ENCODE results near the gene PPP1R14C. TPM values are rescaled to one million over a fixed set of nuclear protein-coding genes. Genes with fewer than 3 reads are reported as not detected.

Gene PPP1R14C
- total and polyA plus RNA-seq, 2 of the 13 experiments (the other 11 are each of a cell fraction or from before 2014, with no cell fraction given): not detected

DNA sequence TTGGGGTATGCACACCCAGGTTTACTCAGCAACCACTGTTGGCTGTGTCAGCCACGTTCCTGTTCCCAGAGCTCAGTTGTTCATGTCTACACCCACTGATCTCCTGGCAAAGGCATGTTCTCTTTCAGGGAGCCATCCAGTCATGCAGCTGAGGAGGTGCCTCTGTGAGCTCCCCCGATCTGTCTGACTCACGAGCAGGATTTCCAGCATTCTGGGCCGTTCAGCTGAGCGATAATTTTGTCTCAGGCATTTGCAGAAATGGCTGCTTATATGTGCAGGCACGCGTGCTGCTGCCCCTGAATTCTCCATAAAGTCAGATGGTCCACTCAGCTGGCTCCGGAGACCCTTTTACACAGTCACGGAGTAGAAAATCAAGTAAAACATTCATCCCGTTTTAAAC, 147.6 kb downstream of the PPP1R14C start (continued):
- TF ChIP-seq, protein P1, sequence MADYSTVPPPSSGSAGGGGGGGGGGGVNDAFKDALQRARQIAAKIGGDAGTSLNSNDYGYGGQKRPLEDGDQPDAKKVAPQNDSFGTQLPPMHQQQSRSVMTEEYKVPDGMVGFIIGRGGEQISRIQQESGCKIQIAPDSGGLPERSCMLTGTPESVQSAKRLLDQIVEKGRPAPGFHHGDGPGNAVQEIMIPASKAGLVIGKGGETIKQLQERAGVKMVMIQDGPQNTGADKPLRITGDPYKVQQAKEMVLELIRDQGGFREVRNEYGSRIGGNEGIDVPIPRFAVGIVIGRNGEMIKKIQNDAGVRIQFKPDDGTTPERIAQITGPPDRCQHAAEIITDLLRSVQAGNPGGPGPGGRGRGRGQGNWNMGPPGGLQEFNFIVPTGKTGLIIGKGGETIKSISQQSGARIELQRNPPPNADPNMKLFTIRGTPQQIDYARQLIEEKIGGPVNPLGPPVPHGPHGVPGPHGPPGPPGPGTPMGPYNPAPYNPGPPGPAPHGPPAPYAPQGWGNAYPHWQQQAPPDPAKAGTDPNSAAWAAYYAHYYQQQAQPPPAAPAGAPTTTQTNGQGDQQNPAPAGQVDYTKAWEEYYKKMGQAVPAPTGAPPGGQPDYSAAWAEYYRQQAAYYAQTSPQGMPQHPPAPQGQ (CRISPR knock-in tag; IDR thresholded peaks at IDR 0.05; ENCODE audit: borderline replicate concordance): no peak
- TF ChIP-seq EP300 (IDR thresholded peaks at IDR 0.05; ENCODE audit: low read depth in 2 of 2, low read length in 2 of 2): no peak
- no peak for TF ChIP-seq EP300 (CRISPR knock-in tag; IDR thresholded peaks at IDR 0.05; ENCODE audit: borderline replicate concordance)
- no peak for TF ChIP-seq MEIS1 (CRISPR knock-in tag; IDR thresholded peaks at IDR 0.05; ENCODE audit: borderline replicate concordance)
- TF ChIP-seq MAFK (conservative IDR thresholded peaks at IDR 0.05 in 1 of 2, IDR thresholded peaks at IDR 0.05 in 1 of 2; ENCODE audit: low read length in 2 of 2): no peak
- TF ChIP-seq, protein P2, sequence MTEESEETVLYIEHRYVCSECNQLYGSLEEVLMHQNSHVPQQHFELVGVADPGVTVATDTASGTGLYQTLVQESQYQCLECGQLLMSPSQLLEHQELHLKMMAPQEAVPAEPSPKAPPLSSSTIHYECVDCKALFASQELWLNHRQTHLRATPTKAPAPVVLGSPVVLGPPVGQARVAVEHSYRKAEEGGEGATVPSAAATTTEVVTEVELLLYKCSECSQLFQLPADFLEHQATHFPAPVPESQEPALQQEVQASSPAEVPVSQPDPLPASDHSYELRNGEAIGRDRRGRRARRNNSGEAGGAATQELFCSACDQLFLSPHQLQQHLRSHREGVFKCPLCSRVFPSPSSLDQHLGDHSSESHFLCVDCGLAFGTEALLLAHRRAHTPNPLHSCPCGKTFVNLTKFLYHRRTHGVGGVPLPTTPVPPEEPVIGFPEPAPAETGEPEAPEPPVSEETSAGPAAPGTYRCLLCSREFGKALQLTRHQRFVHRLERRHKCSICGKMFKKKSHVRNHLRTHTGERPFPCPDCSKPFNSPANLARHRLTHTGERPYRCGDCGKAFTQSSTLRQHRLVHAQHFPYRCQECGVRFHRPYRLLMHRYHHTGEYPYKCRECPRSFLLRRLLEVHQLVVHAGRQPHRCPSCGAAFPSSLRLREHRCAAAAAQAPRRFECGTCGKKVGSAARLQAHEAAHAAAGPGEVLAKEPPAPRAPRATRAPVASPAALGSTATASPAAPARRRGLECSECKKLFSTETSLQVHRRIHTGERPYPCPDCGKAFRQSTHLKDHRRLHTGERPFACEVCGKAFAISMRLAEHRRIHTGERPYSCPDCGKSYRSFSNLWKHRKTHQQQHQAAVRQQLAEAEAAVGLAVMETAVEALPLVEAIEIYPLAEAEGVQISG (CRISPR knock-in tag; IDR thresholded peaks at IDR 0.05): no peak
- TF ChIP-seq TCF12 (IDR thresholded peaks at IDR 0.05): no peak
- no peak for TF ChIP-seq TCF12 (CRISPR knock-in tag; IDR thresholded peaks at IDR 0.05)
- no peak for TF ChIP-seq GPN1 (CRISPR knock-in tag; IDR thresholded peaks at IDR 0.05; ENCODE audit: borderline replicate concordance)
- TF ChIP-seq ZNF598 (CRISPR knock-in tag; IDR thresholded peaks at IDR 0.05; ENCODE audit: borderline replicate concordance): no peak
- TF ChIP-seq, protein P3, sequence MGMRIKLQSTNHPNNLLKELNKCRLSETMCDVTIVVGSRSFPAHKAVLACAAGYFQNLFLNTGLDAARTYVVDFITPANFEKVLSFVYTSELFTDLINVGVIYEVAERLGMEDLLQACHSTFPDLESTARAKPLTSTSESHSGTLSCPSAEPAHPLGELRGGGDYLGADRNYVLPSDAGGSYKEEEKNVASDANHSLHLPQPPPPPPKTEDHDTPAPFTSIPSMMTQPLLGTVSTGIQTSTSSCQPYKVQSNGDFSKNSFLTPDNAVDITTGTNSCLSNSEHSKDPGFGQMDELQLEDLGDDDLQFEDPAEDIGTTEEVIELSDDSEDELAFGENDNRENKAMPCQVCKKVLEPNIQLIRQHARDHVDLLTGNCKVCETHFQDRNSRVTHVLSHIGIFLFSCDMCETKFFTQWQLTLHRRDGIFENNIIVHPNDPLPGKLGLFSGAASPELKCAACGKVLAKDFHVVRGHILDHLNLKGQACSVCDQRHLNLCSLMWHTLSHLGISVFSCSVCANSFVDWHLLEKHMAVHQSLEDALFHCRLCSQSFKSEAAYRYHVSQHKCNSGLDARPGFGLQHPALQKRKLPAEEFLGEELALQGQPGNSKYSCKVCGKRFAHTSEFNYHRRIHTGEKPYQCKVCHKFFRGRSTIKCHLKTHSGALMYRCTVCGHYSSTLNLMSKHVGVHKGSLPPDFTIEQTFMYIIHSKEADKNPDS (CRISPR knock-in tag; IDR thresholded peaks at IDR 0.05): no peak
- no peak for TF ChIP-seq ZNF75D (CRISPR knock-in tag; IDR thresholded peaks at IDR 0.05; ENCODE audit: borderline replicate concordance)
- no peak for TF ChIP-seq ZNF83 (CRISPR knock-in tag; IDR thresholded peaks at IDR 0.05; ENCODE audit: borderline replicate concordance)
- TF ChIP-seq ZNF652 (CRISPR knock-in tag; IDR thresholded peaks at IDR 0.05; ENCODE audit: borderline replicate concordance, low read depth): no peak
- TF ChIP-seq, protein P4, sequence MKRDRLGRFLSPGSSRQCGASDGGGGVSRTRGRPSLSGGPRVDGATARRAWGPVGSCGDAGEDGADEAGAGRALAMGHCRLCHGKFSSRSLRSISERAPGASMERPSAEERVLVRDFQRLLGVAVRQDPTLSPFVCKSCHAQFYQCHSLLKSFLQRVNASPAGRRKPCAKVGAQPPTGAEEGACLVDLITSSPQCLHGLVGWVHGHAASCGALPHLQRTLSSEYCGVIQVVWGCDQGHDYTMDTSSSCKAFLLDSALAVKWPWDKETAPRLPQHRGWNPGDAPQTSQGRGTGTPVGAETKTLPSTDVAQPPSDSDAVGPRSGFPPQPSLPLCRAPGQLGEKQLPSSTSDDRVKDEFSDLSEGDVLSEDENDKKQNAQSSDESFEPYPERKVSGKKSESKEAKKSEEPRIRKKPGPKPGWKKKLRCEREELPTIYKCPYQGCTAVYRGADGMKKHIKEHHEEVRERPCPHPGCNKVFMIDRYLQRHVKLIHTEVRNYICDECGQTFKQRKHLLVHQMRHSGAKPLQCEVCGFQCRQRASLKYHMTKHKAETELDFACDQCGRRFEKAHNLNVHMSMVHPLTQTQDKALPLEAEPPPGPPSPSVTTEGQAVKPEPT (CRISPR knock-in tag; IDR thresholded peaks at IDR 0.05; ENCODE audit: low read depth): no peak
- TF ChIP-seq HMG20A (CRISPR knock-in tag; IDR thresholded peaks at IDR 0.05; ENCODE audit: borderline replicate concordance): no peak

Data from HepG2 (cell line).